ENCODE results near the gene USP3.
"Not testable (repeated sequence)": the region's sequence is repeated elsewhere in the genome, so short reads cannot be mapped to it uniquely, and the experiment has no call there.

DNA sequence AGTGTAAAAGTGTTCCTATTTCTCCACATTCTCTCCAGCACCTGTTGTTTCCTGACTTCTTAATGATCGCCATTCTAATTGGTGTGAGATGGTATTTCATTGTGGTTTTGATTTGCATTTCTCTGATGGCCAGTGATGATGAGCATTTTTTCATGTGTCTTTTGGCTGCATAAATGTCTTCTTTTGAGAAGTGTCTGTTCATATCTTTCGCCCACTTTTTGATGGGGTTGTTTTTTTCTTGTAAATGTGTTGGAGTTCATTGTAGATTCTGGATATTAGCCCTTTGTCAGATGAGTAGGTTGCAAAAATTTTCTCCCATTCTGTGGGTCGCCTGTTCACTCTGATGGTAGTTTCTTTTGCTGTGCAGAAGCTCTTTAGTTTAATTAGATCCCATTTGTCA is 113.2 kb downstream of the USP3 start:
- not testable (repeated sequence) for TF ChIP-seq GATA2 (CRISPR knock-in tag; IDR thresholded peaks at IDR 0.05); NELFE (IDR thresholded peaks at IDR 0.05; ENCODE audit: insufficient read depth, insufficient read length); KLF1 (tag; IDR thresholded peaks at IDR 0.05); SAFB2 (IDR thresholded peaks at IDR 0.05; ENCODE audit: borderline replicate concordance, low read depth, low read length, severe bottlenecking); EHMT2 (IDR thresholded peaks at IDR 0.05); ZEB2 (IDR thresholded peaks at IDR 0.05); SMC3 (conservative IDR thresholded peaks at IDR 0.05; ENCODE audit: insufficient read depth, low read depth, low read length)
- TF ChIP-seq, protein P1, sequence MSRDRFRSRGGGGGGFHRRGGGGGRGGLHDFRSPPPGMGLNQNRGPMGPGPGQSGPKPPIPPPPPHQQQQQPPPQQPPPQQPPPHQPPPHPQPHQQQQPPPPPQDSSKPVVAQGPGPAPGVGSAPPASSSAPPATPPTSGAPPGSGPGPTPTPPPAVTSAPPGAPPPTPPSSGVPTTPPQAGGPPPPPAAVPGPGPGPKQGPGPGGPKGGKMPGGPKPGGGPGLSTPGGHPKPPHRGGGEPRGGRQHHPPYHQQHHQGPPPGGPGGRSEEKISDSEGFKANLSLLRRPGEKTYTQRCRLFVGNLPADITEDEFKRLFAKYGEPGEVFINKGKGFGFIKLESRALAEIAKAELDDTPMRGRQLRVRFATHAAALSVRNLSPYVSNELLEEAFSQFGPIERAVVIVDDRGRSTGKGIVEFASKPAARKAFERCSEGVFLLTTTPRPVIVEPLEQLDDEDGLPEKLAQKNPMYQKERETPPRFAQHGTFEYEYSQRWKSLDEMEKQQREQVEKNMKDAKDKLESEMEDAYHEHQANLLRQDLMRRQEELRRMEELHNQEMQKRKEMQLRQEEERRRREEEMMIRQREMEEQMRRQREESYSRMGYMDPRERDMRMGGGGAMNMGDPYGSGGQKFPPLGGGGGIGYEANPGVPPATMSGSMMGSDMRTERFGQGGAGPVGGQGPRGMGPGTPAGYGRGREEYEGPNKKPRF (IDR thresholded peaks at IDR 0.05; ENCODE audit: low read depth, low read length), result not testable (repeated sequence)
- TF ChIP-seq, protein P2, sequence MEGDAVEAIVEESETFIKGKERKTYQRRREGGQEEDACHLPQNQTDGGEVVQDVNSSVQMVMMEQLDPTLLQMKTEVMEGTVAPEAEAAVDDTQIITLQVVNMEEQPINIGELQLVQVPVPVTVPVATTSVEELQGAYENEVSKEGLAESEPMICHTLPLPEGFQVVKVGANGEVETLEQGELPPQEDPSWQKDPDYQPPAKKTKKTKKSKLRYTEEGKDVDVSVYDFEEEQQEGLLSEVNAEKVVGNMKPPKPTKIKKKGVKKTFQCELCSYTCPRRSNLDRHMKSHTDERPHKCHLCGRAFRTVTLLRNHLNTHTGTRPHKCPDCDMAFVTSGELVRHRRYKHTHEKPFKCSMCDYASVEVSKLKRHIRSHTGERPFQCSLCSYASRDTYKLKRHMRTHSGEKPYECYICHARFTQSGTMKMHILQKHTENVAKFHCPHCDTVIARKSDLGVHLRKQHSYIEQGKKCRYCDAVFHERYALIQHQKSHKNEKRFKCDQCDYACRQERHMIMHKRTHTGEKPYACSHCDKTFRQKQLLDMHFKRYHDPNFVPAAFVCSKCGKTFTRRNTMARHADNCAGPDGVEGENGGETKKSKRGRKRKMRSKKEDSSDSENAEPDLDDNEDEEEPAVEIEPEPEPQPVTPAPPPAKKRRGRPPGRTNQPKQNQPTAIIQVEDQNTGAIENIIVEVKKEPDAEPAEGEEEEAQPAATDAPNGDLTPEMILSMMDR (IDR thresholded peaks at IDR 0.05 in 2 of 3, conservative IDR thresholded peaks at IDR 0.05 in 1 of 3; ENCODE audit: insufficient read depth in 2 of 3, low read depth in 1 of 3, low read length in 3 of 3), result not testable (repeated sequence)
- TF ChIP-seq, protein P3, sequence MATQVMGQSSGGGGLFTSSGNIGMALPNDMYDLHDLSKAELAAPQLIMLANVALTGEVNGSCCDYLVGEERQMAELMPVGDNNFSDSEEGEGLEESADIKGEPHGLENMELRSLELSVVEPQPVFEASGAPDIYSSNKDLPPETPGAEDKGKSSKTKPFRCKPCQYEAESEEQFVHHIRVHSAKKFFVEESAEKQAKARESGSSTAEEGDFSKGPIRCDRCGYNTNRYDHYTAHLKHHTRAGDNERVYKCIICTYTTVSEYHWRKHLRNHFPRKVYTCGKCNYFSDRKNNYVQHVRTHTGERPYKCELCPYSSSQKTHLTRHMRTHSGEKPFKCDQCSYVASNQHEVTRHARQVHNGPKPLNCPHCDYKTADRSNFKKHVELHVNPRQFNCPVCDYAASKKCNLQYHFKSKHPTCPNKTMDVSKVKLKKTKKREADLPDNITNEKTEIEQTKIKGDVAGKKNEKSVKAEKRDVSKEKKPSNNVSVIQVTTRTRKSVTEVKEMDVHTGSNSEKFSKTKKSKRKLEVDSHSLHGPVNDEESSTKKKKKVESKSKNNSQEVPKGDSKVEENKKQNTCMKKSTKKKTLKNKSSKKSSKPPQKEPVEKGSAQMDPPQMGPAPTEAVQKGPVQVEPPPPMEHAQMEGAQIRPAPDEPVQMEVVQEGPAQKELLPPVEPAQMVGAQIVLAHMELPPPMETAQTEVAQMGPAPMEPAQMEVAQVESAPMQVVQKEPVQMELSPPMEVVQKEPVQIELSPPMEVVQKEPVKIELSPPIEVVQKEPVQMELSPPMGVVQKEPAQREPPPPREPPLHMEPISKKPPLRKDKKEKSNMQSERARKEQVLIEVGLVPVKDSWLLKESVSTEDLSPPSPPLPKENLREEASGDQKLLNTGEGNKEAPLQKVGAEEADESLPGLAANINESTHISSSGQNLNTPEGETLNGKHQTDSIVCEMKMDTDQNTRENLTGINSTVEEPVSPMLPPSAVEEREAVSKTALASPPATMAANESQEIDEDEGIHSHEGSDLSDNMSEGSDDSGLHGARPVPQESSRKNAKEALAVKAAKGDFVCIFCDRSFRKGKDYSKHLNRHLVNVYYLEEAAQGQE (IDR thresholded peaks at IDR 0.05; ENCODE audit: borderline replicate concordance), result not testable (repeated sequence)
- TF ChIP-seq, protein P3 (CRISPR knock-in tag; IDR thresholded peaks at IDR 0.05; ENCODE audit: low read depth), result not testable (repeated sequence)
- TF ChIP-seq, protein P4, sequence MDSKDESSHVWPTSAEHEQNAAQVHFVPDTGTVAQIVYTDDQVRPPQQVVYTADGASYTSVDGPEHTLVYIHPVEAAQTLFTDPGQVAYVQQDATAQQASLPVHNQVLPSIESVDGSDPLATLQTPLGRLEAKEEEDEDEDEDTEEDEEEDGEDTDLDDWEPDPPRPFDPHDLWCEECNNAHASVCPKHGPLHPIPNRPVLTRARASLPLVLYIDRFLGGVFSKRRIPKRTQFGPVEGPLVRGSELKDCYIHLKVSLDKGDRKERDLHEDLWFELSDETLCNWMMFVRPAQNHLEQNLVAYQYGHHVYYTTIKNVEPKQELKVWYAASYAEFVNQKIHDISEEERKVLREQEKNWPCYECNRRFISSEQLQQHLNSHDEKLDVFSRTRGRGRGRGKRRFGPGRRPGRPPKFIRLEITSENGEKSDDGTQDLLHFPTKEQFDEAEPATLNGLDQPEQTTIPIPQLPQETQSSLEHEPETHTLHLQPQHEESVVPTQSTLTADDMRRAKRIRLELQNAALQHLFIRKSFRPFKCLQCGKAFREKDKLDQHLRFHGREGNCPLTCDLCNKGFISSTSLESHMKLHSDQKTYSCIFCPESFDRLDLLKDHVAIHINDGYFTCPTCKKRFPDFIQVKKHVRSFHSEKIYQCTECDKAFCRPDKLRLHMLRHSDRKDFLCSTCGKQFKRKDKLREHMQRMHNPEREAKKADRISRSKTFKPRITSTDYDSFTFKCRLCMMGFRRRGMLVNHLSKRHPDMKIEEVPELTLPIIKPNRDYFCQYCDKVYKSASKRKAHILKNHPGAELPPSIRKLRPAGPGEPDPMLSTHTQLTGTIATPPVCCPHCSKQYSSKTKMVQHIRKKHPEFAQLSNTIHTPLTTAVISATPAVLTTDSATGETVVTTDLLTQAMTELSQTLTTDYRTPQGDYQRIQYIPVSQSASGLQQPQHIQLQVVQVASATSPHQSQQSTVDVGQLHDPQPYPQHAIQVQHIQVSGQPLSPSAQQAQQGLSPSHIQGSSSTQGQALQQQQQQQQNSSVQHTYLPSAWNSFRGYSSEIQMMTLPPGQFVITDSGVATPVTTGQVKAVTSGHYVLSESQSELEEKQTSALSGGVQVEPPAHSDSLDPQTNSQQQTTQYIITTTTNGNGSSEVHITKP (IDR thresholded peaks at IDR 0.05; ENCODE audit: partially characterized antibody), result not testable (repeated sequence)

Measured in K562 (cell line).